ENCODE measurements around the gene PSMC3IP. TPM values are rescaled to one million over a fixed set of nuclear protein-coding genes. Genes with fewer than 3 reads are reported as not detected.
"Not testable (repeated sequence)": the region's sequence is repeated elsewhere in the genome, so short reads cannot be mapped to it uniquely, and the experiment has no call there.

The PSMC3IP gene
- total RNA-seq, 1 experiment from 2014 or later = 14.7 TPM

DNA sequence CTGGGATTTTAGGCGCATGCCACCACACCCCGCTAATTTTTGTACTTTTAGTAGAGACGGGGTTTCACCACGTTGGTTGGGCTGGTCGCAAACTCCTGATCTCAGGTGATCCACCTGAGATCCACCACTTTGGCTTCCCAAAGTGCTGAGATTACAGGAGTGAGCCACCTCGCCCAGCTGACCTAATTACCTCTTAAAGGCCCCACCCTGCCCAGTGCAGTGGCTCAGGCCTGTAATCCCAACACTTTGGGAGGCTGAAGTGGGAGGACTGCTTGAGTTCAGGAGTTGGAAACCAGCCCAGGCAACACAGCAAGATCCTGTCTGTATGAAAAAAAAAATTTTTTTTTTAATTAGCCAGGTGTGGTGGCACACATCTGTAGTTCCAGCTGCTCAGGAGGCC is 18.5 kb downstream of the PSMC3IP start:
- no peaks in the 10 kb centered on the region for H3K27me3 ChIP-seq (ENCODE audit: control insufficient read depth, insufficient read depth, low read length)
- H3K4me3 ChIP-seq (ENCODE audit: insufficient read depth, low read depth, low read length) = no peak overlapping the region
- no peak for DNase-seq
- peaks cover 2% of the 10 kb centered on the region for H3K36me3 ChIP-seq (replicated peaks; ENCODE audit: control insufficient read depth, insufficient read depth, low read length)

DNA sequence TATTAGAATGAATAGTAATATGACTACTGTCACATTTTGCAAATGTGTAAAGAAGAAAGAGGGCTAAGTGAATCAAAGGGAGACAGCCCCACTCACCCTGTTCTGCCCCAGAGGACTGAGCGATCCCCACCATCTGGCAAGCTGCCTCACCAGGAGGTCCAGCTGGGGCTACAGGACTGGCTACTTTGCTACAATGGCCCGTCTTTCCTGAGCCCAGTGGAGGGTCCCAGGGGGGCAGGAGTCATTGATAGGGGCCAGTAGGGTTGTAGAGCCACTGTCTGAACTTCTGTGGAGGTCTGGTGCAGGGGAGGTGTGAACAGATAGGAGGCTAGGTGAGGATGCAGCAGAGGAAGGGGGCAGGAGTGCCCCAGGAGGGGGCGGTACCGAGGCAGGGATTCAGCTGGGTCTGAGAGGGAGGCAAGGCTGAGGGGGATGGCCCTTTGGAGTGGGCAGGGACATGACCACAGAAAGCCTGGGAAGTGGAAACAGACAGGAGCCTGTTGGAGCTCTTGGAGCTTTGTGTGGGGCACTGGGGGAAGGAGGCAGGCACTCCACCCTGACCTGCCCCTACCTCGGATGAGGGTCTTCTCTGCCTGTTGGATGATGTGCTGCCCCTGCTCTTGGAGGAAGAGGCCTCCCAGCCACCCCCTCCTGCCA is 21.4 kb downstream of the PSMC3IP start:
- not testable (repeated sequence) for H3K4me3 ChIP-seq (ENCODE audit: insufficient read depth, low read depth, low read length); H3K27me3 ChIP-seq (ENCODE audit: control insufficient read depth, insufficient read depth, low read length); H3K36me3 ChIP-seq (replicated peaks; ENCODE audit: control insufficient read depth, insufficient read depth, low read length)
- peak; percentile 65 for DNase-seq

DNA sequence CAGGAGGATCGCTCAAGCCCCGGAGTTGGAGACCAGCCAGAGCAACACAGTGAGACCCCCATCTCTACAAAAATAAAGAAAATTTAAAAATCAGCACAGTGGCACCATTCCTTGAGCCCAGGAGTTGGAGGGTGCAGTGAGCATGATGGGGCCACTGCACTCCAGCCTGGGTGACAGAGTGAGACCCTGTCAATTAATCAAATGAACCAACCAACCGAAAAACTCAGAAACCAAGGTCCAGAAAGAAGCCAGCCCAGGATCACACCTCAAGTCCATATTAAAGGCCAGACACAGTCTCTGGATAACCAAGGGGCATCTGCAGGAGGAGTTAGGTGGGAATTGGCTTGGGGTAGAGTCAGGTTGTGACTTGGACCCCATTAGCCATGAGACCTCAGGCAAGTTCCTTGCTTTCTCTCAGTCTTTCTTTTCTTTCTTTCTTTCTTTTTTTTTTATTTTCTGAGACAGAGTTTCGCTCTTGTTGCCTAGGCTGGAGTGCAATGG is 22.4 kb downstream of the PSMC3IP start:
- DNase-seq = peak; percentile 36
- Histone ChIP-seq H3K4me3 (ENCODE audit: insufficient read depth, low read depth, low read length) (peak overlapping the region; percentile 94), H3K36me3 (replicated peaks; ENCODE audit: control insufficient read depth, insufficient read depth, low read length) (no peaks in the 10 kb centered on the region), H3K27me3 (ENCODE audit: control insufficient read depth, insufficient read depth, low read length) (no peaks in the 10 kb centered on the region)

DNA sequence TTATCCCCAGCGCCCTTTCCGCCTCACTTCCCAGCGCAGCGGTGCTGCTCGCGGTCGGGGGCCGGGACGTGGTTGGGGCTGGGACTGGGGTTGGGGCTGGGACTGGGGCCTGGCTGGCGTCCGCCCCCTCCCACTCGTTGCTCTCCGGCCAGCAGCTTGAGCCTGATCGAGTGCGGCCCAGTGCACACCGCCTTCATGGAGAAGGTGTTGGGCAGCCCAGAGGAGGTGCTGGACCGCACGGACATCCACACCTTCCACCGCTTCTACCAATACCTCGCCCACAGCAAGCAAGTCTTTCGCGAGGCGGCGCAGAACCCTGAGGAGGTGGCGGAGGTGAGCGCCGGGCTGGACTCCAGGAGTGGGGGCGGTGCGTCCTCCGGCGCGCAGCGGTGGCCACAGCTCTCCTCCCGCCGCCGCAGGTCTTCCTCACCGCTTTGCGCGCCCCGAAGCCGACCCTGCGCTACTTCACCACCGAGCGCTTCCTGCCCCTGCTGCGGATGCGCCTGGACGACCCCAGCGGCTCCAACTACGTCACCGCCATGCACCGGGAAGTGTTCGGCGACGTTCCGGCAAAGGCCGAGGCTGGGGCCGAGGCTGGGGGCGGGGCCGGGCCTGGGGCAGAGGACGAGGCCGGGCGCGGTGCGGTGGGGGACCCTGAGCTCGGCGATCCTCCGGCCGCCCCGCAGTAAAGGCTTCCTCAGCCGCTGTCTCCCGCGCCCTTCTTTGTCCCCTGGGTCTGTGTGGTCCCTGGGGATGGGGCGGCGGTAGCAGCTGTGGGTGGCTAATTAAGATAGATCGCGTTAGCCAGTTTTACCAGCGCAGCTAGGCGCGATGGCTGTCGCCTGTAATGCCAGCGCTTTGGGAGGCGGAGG is 23.0 kb downstream of the PSMC3IP start:
- H3K36me3 ChIP-seq (replicated peaks; ENCODE audit: control insufficient read depth, insufficient read depth, low read length) = no peaks in the 10 kb centered on the region
- H3K27me3 ChIP-seq (ENCODE audit: control insufficient read depth, insufficient read depth, low read length) = no peaks in the 10 kb centered on the region
- peak overlapping the region; percentile 94 for H3K4me3 ChIP-seq (ENCODE audit: insufficient read depth, low read depth, low read length)
- DNase-seq = peak; percentile 98

DNA sequence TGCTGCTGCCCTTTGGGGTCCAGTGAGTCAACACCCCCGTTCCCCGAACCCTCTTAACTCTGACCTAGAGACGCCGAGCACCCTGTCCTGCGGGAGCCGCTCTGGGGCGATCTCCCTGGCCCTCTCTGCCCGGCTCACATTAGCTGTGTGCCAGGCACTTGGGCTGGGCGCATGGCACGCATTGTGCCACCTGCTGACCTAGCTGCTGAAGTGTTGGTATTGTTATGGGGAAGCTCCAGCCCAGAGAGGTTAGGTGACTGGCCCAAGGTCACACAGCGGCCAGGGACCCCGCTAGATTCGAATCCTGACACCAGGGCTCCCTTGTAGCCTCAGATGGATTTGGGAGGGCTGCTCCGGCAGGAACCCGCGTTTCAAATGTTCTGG is 23.7 kb downstream of the PSMC3IP start:
- Histone ChIP-seq H3K27me3 (ENCODE audit: control insufficient read depth, insufficient read depth, low read length) (no peaks in the 10 kb centered on the region), H3K36me3 (replicated peaks; ENCODE audit: control insufficient read depth, insufficient read depth, low read length) (no peaks in the 10 kb centered on the region), H3K4me3 (ENCODE audit: insufficient read depth, low read depth, low read length) (peak overlapping the region; percentile 94)

DNA sequence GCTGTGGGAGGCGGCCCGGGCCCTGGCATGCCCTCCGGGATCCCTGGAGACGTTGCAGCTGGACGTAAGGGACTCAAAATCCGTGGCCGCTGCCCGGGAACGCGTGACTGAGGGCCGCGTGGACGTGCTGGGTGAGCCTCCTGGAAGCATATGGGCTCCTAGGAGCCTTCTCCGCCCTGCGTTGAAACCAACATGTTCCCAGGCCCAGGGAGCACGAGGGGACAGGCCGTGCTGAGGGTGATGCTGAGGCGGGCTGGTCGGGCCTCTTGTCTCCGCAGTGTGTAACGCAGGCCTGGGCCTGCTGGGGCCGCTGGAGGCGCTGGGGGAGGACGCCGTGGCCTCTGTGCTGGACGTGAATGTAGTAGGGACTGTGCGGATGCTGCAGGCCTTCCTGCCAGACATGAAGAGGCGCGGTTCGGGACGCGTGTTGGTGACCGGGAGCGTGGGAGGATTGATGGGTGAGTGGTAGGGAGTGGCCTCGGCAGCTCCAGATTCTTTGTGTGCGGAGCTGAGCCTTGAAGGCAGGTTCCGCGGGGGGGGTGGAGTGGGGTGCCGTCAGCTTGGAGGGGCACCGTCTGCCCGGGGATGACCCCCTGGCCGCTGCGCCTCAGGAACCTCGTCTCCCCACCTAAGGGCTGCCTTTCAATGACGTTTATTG is 24.2 kb downstream of the PSMC3IP start:
- Histone ChIP-seq H3K36me3 (replicated peaks; ENCODE audit: control insufficient read depth, insufficient read depth, low read length) (no peaks in the 10 kb centered on the region), H3K4me3 (ENCODE audit: insufficient read depth, low read depth, low read length) (no peak overlapping the region), H3K27me3 (ENCODE audit: control insufficient read depth, insufficient read depth, low read length) (no peaks in the 10 kb centered on the region)
- peak; percentile 76 for DNase-seq

More for the DNA sequence above, 23.7 kb downstream of the PSMC3IP start:
- DNase-seq = no peak

DNA sequence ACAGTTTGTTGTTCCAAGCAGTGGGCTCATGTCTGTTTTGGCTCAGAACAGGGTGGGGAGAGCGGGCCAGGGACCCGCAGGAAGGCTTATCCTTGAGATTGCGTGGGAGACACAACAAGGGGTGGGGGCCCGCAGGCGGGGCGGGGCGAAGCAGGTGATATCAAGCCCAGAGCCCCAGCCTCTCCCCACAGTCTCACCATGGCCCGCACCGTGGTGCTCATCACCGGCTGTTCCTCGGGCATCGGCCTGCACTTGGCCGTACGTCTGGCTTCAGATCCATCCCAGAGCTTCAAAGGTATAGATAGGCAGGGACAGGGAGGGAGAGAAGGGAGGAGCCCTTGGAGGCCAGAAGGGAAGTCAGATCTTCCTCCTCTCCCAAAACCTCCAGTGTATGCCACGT is 24.8 kb downstream of the PSMC3IP start, which contains the start of gene HSD17B1:
Gene HSD17B1, plus strand, starts transcription at position 188 of the 400 bp plus-strand sequence. Its CDS starts 11 bp downstream, at position 199.
- H3K36me3 ChIP-seq (replicated peaks; ENCODE audit: control insufficient read depth, insufficient read depth, low read length); H3K4me3 ChIP-seq (ENCODE audit: insufficient read depth, low read depth, low read length); H3K27me3 ChIP-seq (ENCODE audit: control insufficient read depth, insufficient read depth, low read length): not testable (repeated sequence)
- DNase-seq = peak; percentile 30

DNA sequence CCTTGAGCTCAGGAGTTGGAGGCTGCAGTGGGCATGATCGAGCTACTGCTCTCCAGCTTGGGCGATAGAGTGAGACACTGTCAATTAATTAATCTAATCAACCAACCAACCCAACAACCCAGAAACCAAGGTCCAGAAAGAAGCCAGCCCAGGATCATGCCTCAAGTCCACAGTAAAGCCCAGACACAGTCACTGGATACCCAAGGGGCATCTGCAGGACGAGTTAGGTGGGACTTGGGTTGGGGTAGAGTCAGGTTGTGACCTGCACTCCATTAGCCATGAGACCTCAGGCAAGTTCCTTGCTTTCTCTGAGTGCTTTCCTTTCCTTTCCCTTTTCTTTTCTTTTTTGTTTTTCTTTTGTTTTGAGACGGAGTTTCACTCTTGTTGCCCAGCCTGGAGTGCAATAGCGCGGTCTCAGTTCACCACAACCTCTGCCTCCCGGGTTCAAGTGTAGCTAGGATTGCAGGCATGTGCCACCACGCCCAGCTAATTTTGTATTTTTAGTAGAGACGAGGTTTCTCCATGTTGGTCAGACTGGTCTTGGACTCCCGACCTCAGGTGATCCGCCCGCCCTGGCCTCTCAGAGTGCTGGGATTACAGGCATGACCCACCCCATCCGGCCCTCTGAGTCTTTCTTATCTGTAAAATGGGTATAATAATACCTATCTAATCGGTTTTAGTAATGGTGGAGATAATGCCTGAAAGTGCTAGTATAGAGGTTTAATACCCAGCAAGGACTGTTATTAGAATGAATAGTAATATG is 28.4 kb downstream of the PSMC3IP start:
- Histone ChIP-seq H3K4me3 (ENCODE audit: insufficient read depth, low read depth, low read length) (peak overlapping the region; percentile 50), H3K36me3 (replicated peaks; ENCODE audit: control insufficient read depth, insufficient read depth, low read length) (no peaks in the 10 kb centered on the region), H3K27me3 (ENCODE audit: control insufficient read depth, insufficient read depth, low read length) (no peaks in the 10 kb centered on the region)
- peak; percentile 41 for DNase-seq

DNA sequence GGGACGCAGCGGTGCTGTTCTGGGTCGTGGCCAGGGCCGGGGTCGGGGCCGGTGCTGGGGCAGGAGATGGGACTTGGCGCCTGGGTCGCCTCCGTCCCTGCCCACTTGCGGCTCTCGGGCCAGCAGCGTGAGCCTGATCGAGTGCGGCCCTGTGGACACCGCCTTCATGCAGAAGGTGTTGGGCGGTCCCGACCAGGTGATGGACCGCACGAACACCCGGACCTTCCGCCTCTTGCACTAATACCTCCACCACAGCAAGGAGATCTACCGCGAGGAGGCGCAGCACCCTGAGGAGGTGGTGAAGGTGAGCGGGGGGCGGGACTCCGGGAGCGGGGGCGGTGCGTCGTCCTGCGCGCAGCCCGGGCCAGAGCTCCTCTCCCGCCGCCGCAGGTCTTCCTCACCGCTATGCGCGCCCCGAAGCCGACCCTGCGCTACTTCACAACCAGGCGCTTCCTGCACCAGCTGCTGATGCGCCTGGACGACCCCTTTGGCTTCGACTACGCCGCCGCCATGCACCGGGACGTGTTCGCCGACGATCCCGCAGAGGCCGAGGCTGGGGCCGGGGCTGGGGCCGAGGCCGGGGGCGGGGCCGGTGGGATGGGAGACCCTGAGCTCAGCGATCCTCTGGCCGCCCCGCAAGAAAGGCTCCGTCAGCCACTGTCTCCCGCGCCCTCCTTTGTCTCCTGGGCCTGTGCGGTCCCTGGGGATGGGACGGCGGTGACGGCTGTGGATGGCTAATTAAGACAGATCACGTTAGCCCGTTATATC is 29.3 kb downstream of the PSMC3IP start:
- Histone ChIP-seq H3K27me3 (ENCODE audit: control insufficient read depth, insufficient read depth, low read length) (no peaks in the 10 kb centered on the region), H3K36me3 (replicated peaks; ENCODE audit: control insufficient read depth, insufficient read depth, low read length) (no peaks in the 10 kb centered on the region), H3K4me3 (ENCODE audit: insufficient read depth, low read depth, low read length) (peak overlapping the region; percentile 50)
- DNase-seq = peak; percentile 98

DNA sequence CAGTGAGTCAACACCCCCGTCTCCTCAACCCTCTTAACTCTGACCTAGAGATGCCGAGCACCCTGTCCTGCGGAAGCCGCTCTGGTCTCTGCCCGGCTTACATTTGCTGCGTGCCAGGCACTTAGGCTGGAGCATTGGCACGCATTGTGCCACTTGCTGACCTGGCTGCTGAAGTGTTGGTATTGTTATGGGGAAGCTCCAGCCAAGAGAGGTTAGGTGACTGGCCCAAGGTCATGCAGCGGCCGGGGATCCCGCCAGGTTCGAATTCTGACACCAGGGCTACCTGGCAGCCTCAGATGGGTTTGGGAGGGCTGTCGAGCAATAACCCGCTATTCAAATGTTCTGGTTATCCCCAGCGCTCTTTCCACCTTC is 29.8 kb downstream of the PSMC3IP start:
- Histone ChIP-seq H3K27me3 (ENCODE audit: control insufficient read depth, insufficient read depth, low read length) (no peaks in the 10 kb centered on the region), H3K36me3 (replicated peaks; ENCODE audit: control insufficient read depth, insufficient read depth, low read length) (no peaks in the 10 kb centered on the region), H3K4me3 (ENCODE audit: insufficient read depth, low read depth, low read length) (peak overlapping the region; percentile 50; the same call in 1 of the 2 replicates)
- no peak for DNase-seq

DNA sequence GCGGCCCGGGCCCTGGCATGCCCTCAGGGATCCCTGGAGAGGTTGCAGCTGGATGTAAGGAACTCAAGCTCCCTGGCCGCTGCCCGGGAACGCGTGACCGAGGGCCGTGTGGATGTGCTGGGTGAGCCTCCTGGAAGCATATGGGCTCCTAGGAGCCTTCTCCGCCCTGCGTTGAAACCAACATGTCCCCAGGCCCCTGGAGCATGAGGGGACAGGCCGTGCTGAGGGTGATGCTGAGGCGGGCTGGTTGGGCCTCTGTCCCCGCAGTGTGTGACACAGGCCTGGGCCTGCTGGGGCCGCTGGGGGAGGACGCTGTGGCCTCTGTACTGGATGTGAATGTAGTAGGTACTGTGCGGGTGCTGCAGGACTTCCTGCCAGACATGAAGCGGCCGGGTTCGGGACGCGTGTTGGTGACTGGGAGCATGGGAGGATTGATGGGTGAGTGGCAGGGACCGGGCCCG is 30.5 kb downstream of the PSMC3IP start:
- Histone ChIP-seq H3K27me3 (ENCODE audit: control insufficient read depth, insufficient read depth, low read length) (no peaks in the 10 kb centered on the region), H3K4me3 (ENCODE audit: insufficient read depth, low read depth, low read length) (no peak overlapping the region), H3K36me3 (replicated peaks; ENCODE audit: control insufficient read depth, insufficient read depth, low read length) (no peaks in the 10 kb centered on the region)
- DNase-seq = peak; percentile 52

DNA sequence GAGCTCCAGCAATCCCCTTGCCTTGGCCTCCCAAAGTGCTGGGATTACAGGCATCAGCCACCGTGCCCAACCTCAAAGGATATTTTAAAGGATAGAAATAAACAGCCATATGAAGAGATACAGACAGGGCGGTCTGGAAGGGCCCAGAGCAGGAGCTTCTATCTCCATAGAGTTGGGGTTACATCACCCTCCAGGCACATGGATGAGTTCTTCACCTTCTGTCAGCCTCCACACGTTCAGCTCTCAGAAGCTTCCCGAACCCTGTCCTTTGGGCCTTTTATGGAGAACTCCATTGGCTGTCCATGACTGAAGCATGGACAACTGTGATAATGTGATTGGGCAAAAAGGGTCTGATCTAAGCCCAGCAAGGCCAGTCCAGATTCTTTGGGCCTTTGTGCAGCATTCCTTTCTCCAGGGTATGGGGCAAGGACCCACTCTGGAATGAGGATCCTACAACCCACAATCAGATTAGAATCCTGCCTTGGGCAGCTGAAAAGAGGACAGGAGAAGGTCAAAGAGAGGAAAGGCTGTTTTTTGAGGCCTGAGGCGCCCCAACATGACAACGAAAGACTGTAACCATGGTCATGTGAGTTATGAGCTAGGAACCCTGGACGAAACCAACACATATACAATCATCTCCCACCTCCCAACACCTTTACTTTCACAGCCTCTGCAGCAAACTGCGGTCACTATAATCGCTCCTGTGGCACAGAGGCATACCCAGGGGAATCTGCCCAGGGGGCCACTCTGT is 31.6 kb downstream of the PSMC3IP start:
- not testable (repeated sequence) for DNase-seq; H3K4me3 ChIP-seq (ENCODE audit: insufficient read depth, low read depth, low read length); H3K36me3 ChIP-seq (replicated peaks; ENCODE audit: control insufficient read depth, insufficient read depth, low read length); H3K27me3 ChIP-seq (ENCODE audit: control insufficient read depth, insufficient read depth, low read length)

DNA sequence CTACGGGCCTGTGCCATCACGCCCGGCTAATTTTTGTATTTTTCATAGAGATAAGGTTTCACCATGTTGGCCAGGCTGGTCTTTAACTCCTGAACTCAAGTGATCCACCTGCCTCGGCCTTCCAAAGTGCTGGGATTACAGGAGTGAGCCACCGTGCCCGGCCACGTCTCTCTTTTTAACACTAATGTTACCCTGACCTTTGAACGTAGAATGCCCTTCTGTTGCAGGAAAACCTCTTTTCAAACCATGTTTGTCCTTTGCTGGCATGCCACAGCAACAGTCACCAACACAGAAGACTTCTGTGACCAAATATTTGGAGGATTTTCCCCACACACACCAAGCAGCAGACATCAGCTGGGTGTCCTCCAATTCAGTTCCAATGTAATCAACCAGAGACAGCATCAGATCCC is 32.6 kb downstream of the PSMC3IP start:
- no peak overlapping the region for H3K4me3 ChIP-seq (ENCODE audit: insufficient read depth, low read depth, low read length)
- H3K27me3 ChIP-seq (ENCODE audit: control insufficient read depth, insufficient read depth, low read length) = no peaks in the 10 kb centered on the region
- DNase-seq = no peak
- H3K36me3 ChIP-seq (replicated peaks; ENCODE audit: control insufficient read depth, insufficient read depth, low read length) = no peaks in the 10 kb centered on the region; the same call in 1 of the 2 replicates

Data from H7 (cell line).